A673 (cell line): ENCODE data around the gene AP2M1. TPM values are rescaled to one million over a fixed set of nuclear protein-coding genes. Genes with fewer than 3 reads are reported as not detected.

Source experiments
- BruUV-seq: library from RNA; stranded (reverse); fragments of 400-500 nt; replicated peaks from 2 replicates; lab custom pipeline; 2021; lab: Mats Ljungman, UMichigan
- CTCF ChIA-PET: fragments of 300-600 bp; sonication (Branson Sonifier 250); formaldehyde crosslinking; loops from one replicate; lab custom pipeline; 2022; ENCODE audit warnings: antibody characterized with exemption; lab: Charles Lee
- POLR2A ChIA-PET: fragments of 300-600 bp; sonication (Branson Sonifier 250); formaldehyde crosslinking; loops from one replicate; lab custom pipeline; 2022; ENCODE audit warnings: antibody characterized with exemption; ENCODE audit not compliant: low non-redundant PET; lab: Charles Lee
- DNase-seq: peaks from one replicate; pipeline ENCODE4 v3.0.0-alpha.2; 2015; ENCODE audit warnings: low spot score
- H3K27ac ChIP-seq: fragments of 200-600 bp; sonication (generic); 2 replicates; pipeline ENCODE4 v1.5.1; 2016; ENCODE audit warnings: mixed run types, low read depth, mild to moderate bottlenecking, mixed read lengths, antibody characterized with exemption, low read length; ENCODE audit not compliant: poor library complexity, severe bottlenecking
- H3K27me3 ChIP-seq: fragments of 200-600 bp; sonication (generic); replicated peaks from 2 replicates; pipeline ENCODE4 v1.6.1; 2017; ENCODE audit warnings: mixed run types, low read depth, mild to moderate bottlenecking, mixed read lengths, antibody characterized with exemption, low read length; ENCODE audit not compliant: insufficient read depth, poor library complexity
- H3K36me3 ChIP-seq: fragments of 200-600 bp; sonication (generic); 2 replicates; pipeline ENCODE4 v1.6.1; 2016; ENCODE audit warnings: mixed run types, mild to moderate bottlenecking, mixed read lengths, antibody characterized with exemption, low read length; ENCODE audit not compliant: insufficient read depth, poor library complexity, severe bottlenecking
- H3K4me1 ChIP-seq: fragments of 200-600 bp; sonication (generic); 2 replicates; pipeline ENCODE4 v1.6.1; 2017; ENCODE audit warnings: mixed run types, mild to moderate bottlenecking, mixed read lengths, antibody characterized with exemption, low read length; ENCODE audit not compliant: insufficient read depth, poor library complexity, severe bottlenecking
- H3K4me3 ChIP-seq: fragments of 200-600 bp; sonication (generic); 2 replicates; pipeline ENCODE4 v1.5.1; 2016; ENCODE audit warnings: low read depth, mixed run types, mild to moderate bottlenecking, mixed read lengths, low read length; ENCODE audit not compliant: poor library complexity, severe bottlenecking
- H3K9me3 ChIP-seq: fragments of 200-600 bp; sonication (generic); 2 replicates; pipeline ENCODE4 v1.6.1; 2016; ENCODE audit warnings: mixed run types, low read depth, mild to moderate bottlenecking, mixed read lengths, antibody characterized with exemption, low read length; ENCODE audit not compliant: poor library complexity, severe bottlenecking
- CTCF ChIP-seq: fragments of 300-800, 200-600 bp; sonication (generic); conservative IDR thresholded peaks from 2 replicates; pipeline ENCODE4 v1.5.1; 2017; ENCODE audit warnings: low read depth, mild to moderate bottlenecking, antibody characterized with exemption, low read length, moderate library complexity, mixed read lengths
- EZH2 ChIP-seq: fragments of 200-600 bp; sonication (generic); IDR thresholded peaks from 2 replicates; pipeline ENCODE4 v1.6.1; 2017; ENCODE audit warnings: borderline replicate concordance, low read depth, mild to moderate bottlenecking, mixed read lengths, antibody characterized with exemption, low read length; ENCODE audit not compliant: poor library complexity, severe bottlenecking
- intact Hi-C: fragments of 100-400 bp; cut with micrococcal nuclease; formaldehyde crosslinking; loops from one replicate; pipeline ENCODE4 v1.10.0; 2022; ENCODE audit not compliant: unreplicated experiment
- total RNA-seq: library from RNA; stranded (reverse); gene quantifications from 2 replicates; pipeline ENCODE4 v1.2.3, GENCODE V29; 2021

The AP2M1 gene
- total RNA-seq, 1 experiment from 2014 or later, result 419 TPM

GRCh38 chr3:184229394-184230080 lies 54.9 kb downstream of the AP2M1 start, which contains the start of gene VWA5B2:
Gene VWA5B2 (plus strand): TSS chr3:184229585. CDS start chr3:184230529, 944 bp downstream.
- peaks cover 58% of the 10 kb centered on the region for H3K27me3 ChIP-seq
- TF ChIP-seq CTCF (no peak), EZH2 (no peak)
- H3K4me3 ChIP-seq, result peak within 1 kb of the TSS; percentile 47
- peaks cover 5% of the 10 kb centered on the region for H3K4me1 ChIP-seq
- H3K36me3 ChIP-seq, result no peaks in the 10 kb centered on the region
- peak; percentile 74 for DNase-seq
- intact Hi-C loops, result no loop called here
- no TSS peak for BruUV-seq
- H3K27ac ChIP-seq, result no peak within 1 kb of the TSS
- CTCF ChIA-PET, result no interaction called here
- POLR2A ChIA-PET, result no interaction called here
- H3K9me3 ChIP-seq, result no peaks in the 10 kb centered on the region

- TF ChIP-seq EZH2 (no peak), CTCF (no peak)
- ChIA-PET CTCF (no interaction called here), POLR2A (no interaction called here)
- H3K4me1 ChIP-seq, result peaks cover 5% of the 10 kb centered on the region
- no peak overlapping the region for H3K27ac ChIP-seq
- peaks cover 58% of the 10 kb centered on the region for H3K27me3 ChIP-seq
- no TSS peak for BruUV-seq
- H3K4me3 ChIP-seq, result peak overlapping the region; percentile 47
- DNase-seq, result no peak
- intact Hi-C loops, result no loop called here
- no peaks in the 10 kb centered on the region for H3K9me3 ChIP-seq
- no peaks in the 10 kb centered on the region for H3K36me3 ChIP-seq
These were observed 55.5 kb downstream of the AP2M1 start for GRCh38 chr3:184230081-184230602.

GRCh38 chr3:184230603-184231528 lies 56.2 kb downstream of the AP2M1 start:
- peaks cover 5% of the 10 kb centered on the region for H3K4me1 ChIP-seq
- H3K27ac ChIP-seq, result no peak overlapping the region
- no peak for DNase-seq
- H3K4me3 ChIP-seq, result peak overlapping the region; percentile 47
- ChIA-PET POLR2A (no interaction called here), CTCF (no interaction called here)
- H3K36me3 ChIP-seq, result no peaks in the 10 kb centered on the region
- peaks cover 58% of the 10 kb centered on the region for H3K27me3 ChIP-seq
- no peak for TF ChIP-seq CTCF
- TF ChIP-seq EZH2, result peak; percentile 90
- no peaks in the 10 kb centered on the region for H3K9me3 ChIP-seq
- intact Hi-C loops, result no loop called here
- BruUV-seq, result no TSS peak
